ENCODE results near the gene ABHD14A. TPM values are rescaled to one million over a fixed set of nuclear protein-coding genes. Genes with fewer than 3 reads are reported as not detected.

Gene ABHD14A
- polyA plus RNA-seq, 2 of the 4 experiments (the other 2 are of a cell fraction): 6.3 to 9.5 TPM

DNA sequence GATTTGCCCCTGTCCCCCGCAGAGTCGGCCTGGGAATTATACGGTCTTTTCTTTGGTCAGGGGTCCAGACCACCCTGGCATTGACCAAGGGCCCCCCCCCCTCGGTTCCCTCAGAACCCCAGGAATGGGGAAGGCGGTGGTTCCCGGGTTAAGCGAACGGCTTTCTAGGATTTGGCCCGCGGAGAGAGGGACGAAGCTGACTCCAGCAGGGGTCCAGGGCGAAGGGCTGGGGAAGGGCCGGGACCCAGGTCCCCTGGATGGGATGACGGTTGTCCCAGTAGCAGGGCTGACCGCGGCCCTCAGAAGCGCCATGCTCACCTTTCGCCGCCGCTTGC lies 33.4 kb upstream of the ABHD14A start:
- Histone ChIP-seq H3K4me3 (peak overlapping the region; percentile 92), H3K4me1 (peaks cover 21% of the 10 kb centered on the region), H3K4me2 (peak overlapping the region; percentile 97), H3K27ac (peak overlapping the region; percentile 83 to 96), H3K9me3 (no peaks in the 10 kb centered on the region)
- ChIA-PET POLR2A (interaction anchor here (0.7 to 2.8 kb wide), 6 partner anchors 20 to 54 kb away, joined by 3 to 28 read pairs (median 4); partner anchors contain the start of genes ABHD14A, ABHD14B and RPL29), CTCF (interaction anchor here (0.6 to 5.9 kb wide), 27 partner anchors 9 to 259 kb away, joined by 3 to 59 read pairs (median 4); partner anchors contain the start of genes ABHD14A, ABHD14B, ACY1 and DUSP7)
- WGBS (ENCODE audit: missing lambda C conversion rate): no CpG with 5 or more reads among the region's 20 CpGs
- no peak; a peak in 1 of 6 replicates for ATAC-seq
- TF ChIP-seq CHD4 (IDR thresholded peaks at IDR 0.05; ENCODE audit: borderline replicate concordance) (no peak), PHF8 (IDR thresholded peaks at IDR 0.05; ENCODE audit: borderline replicate concordance, low read depth) (peak; percentile 59; the same call in 1 of the 2 replicates)
- FAIRE-seq: no peak
- DNase-seq (ENCODE audit: low read depth in 1 of 2, low spot score in 1 of 2): no peak

- H3K4me3 ChIP-seq: peak within 1 kb of the TSS; percentile 92
- ATAC-seq (peak; percentile 90 to 95), FAIRE-seq (peak; percentile 43), DNase-seq (ENCODE audit: low read depth in 1 of 2, low spot score in 1 of 2) (peak; percentile 97 to 99)
- POLR2A ChIA-PET: interaction anchor here (0.8 to 2.8 kb wide), 7 partner anchors 27 to 54 kb away, joined by 3 to 28 read pairs (median 6); partner anchors contain the start of genes ABHD14A, ABHD14B and RPL29
- H3K4me2 ChIP-seq: peak within 1 kb of the TSS; percentile 100
- H3K9me3 ChIP-seq: no peaks in the 10 kb centered on the region
- CTCF ChIA-PET: interaction anchor here (0.6 to 5.9 kb wide), 40 partner anchors 9 to 650 kb away, joined by 3 to 59 read pairs (median 4); partner anchors contain the start of genes ABHD14A, ABHD14B, ACY1 and DUSP7
- H3K4me1 ChIP-seq: peaks cover 21% of the 10 kb centered on the region
- WGBS (ENCODE audit: missing lambda C conversion rate): 3% methylated on average over 11 of the region's 67 CpGs
- peak within 1 kb of the TSS; percentile 97 to 100 for H3K27ac ChIP-seq
- TF ChIP-seq ZC3H11A (IDR thresholded peaks at IDR 0.05) (no peak), FOSL2 (IDR thresholded peaks at IDR 0.05) (no peak), FOSL2 (CRISPR knock-in tag; IDR thresholded peaks at IDR 0.05) (no peak), HEYL (CRISPR knock-in tag; IDR thresholded peaks at IDR 0.05) (no peak), FOXS1 (CRISPR knock-in tag; IDR thresholded peaks at IDR 0.05) (no peak), ESRRA (IDR thresholded peaks at IDR 0.05; ENCODE audit: borderline replicate concordance, low read length) (no peak), EHF (CRISPR knock-in tag; IDR thresholded peaks at IDR 0.05) (no peak), HOXB5 (CRISPR knock-in tag; IDR thresholded peaks at IDR 0.05) (no peak), RFX5 (IDR thresholded peaks at IDR 0.05) (no peak), KDM1A (IDR thresholded peaks at IDR 0.05; ENCODE audit: low read depth) (no peak), CHD4 (IDR thresholded peaks at IDR 0.05; ENCODE audit: borderline replicate concordance) (no peak), TFCP2L1 (CRISPR knock-in tag; IDR thresholded peaks at IDR 0.05) (no peak), SMC3 (IDR thresholded peaks at IDR 0.05) (peak; percentile 71), GATA3 (IDR thresholded peaks at IDR 0.05; ENCODE audit: borderline replicate concordance) (no peak), POLR2A (IDR thresholded peaks at IDR 0.05; ENCODE audit: low read length) (peak; percentile 76), RARB (CRISPR knock-in tag; IDR thresholded peaks at IDR 0.05) (no peak), ZNF302 (CRISPR knock-in tag; IDR thresholded peaks at IDR 0.05) (no peak), HOXA7 (CRISPR knock-in tag; IDR thresholded peaks at IDR 0.05) (no peak), POLR2AphosphoS2 (conservative IDR thresholded peaks at IDR 0.05; ENCODE audit: low read length) (no peak), ZSCAN20 (CRISPR knock-in tag; IDR thresholded peaks at IDR 0.05) (no peak), MAFK (IDR thresholded peaks at IDR 0.05; ENCODE audit: partially characterized antibody) (no peak), NFE2L2 (conservative IDR thresholded peaks at IDR 0.05; ENCODE audit: low read length) (no peak), RCOR1 (IDR thresholded peaks at IDR 0.05; ENCODE audit: low read depth, low read length) (no peak)
- TF ChIP-seq, protein P1, sequence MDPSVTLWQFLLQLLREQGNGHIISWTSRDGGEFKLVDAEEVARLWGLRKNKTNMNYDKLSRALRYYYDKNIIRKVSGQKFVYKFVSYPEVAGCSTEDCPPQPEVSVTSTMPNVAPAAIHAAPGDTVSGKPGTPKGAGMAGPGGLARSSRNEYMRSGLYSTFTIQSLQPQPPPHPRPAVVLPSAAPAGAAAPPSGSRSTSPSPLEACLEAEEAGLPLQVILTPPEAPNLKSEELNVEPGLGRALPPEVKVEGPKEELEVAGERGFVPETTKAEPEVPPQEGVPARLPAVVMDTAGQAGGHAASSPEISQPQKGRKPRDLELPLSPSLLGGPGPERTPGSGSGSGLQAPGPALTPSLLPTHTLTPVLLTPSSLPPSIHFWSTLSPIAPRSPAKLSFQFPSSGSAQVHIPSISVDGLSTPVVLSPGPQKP (IDR thresholded peaks at IDR 0.05; ENCODE audit: low read depth, low read length): no peak
- TF ChIP-seq, protein P2, sequence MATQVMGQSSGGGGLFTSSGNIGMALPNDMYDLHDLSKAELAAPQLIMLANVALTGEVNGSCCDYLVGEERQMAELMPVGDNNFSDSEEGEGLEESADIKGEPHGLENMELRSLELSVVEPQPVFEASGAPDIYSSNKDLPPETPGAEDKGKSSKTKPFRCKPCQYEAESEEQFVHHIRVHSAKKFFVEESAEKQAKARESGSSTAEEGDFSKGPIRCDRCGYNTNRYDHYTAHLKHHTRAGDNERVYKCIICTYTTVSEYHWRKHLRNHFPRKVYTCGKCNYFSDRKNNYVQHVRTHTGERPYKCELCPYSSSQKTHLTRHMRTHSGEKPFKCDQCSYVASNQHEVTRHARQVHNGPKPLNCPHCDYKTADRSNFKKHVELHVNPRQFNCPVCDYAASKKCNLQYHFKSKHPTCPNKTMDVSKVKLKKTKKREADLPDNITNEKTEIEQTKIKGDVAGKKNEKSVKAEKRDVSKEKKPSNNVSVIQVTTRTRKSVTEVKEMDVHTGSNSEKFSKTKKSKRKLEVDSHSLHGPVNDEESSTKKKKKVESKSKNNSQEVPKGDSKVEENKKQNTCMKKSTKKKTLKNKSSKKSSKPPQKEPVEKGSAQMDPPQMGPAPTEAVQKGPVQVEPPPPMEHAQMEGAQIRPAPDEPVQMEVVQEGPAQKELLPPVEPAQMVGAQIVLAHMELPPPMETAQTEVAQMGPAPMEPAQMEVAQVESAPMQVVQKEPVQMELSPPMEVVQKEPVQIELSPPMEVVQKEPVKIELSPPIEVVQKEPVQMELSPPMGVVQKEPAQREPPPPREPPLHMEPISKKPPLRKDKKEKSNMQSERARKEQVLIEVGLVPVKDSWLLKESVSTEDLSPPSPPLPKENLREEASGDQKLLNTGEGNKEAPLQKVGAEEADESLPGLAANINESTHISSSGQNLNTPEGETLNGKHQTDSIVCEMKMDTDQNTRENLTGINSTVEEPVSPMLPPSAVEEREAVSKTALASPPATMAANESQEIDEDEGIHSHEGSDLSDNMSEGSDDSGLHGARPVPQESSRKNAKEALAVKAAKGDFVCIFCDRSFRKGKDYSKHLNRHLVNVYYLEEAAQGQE (IDR thresholded peaks at IDR 0.05): no peak
- TF ChIP-seq, protein P3, sequence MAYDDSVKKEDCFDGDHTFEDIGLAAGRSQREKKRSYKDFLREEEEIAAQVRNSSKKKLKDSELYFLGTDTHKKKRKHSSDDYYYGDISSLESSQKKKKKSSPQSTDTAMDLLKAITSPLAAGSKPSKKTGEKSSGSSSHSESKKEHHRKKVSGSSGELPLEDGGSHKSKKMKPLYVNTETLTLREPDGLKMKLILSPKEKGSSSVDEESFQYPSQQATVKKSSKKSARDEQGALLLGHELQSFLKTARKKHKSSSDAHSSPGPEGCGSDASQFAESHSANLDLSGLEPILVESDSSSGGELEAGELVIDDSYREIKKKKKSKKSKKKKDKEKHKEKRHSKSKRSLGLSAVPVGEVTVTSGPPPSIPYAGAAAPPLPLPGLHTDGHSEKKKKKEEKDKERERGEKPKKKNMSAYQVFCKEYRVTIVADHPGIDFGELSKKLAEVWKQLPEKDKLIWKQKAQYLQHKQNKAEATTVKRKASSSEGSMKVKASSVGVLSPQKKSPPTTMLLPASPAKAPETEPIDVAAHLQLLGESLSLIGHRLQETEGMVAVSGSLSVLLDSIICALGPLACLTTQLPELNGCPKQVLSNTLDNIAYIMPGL (CRISPR knock-in tag; IDR thresholded peaks at IDR 0.05; ENCODE audit: borderline replicate concordance): no peak
- TF ChIP-seq, protein P4, sequence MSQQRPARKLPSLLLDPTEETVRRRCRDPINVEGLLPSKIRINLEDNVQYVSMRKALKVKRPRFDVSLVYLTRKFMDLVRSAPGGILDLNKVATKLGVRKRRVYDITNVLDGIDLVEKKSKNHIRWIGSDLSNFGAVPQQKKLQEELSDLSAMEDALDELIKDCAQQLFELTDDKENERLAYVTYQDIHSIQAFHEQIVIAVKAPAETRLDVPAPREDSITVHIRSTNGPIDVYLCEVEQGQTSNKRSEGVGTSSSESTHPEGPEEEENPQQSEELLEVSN (IDR thresholded peaks at IDR 0.05; ENCODE audit: borderline replicate concordance, low read depth): 0 out of 2 replicates have a peak, but pooled peaks have one; percentile 38
- TF ChIP-seq, protein P5, sequence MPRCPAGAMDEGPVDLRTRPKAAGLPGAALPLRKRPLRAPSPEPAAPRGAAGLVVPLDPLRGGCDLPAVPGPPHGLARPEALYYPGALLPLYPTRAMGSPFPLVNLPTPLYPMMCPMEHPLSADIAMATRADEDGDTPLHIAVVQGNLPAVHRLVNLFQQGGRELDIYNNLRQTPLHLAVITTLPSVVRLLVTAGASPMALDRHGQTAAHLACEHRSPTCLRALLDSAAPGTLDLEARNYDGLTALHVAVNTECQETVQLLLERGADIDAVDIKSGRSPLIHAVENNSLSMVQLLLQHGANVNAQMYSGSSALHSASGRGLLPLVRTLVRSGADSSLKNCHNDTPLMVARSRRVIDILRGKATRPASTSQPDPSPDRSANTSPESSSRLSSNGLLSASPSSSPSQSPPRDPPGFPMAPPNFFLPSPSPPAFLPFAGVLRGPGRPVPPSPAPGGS (IDR thresholded peaks at IDR 0.05): peak; percentile 44; the same call in 1 of the 3 replicates
Measured at GRCh38 chr3:51941798-51942602, 32.9 kb upstream of the ABHD14A start, which contains the start of the genes PARP3 and RRP9. Gene PARP3, plus strand, starts transcription at chr3:51942363. Its CDS starts 993 bp downstream, at chr3:51943356. Gene RRP9, minus strand, starts transcription at chr3:51941904. Its CDS starts 37 bp downstream, at chr3:51941867.
